ENCODE measurements around the gene DPM3. TPM values are rescaled to one million over a fixed set of nuclear protein-coding genes. Genes with fewer than 3 reads are reported as not detected.

The DPM3 gene
- total and polyA plus RNA-seq, 2 of the 13 experiments (the other 11 are each of a cell fraction or from before 2014, with no cell fraction given) = 23.2 to 53.4 TPM

DNA sequence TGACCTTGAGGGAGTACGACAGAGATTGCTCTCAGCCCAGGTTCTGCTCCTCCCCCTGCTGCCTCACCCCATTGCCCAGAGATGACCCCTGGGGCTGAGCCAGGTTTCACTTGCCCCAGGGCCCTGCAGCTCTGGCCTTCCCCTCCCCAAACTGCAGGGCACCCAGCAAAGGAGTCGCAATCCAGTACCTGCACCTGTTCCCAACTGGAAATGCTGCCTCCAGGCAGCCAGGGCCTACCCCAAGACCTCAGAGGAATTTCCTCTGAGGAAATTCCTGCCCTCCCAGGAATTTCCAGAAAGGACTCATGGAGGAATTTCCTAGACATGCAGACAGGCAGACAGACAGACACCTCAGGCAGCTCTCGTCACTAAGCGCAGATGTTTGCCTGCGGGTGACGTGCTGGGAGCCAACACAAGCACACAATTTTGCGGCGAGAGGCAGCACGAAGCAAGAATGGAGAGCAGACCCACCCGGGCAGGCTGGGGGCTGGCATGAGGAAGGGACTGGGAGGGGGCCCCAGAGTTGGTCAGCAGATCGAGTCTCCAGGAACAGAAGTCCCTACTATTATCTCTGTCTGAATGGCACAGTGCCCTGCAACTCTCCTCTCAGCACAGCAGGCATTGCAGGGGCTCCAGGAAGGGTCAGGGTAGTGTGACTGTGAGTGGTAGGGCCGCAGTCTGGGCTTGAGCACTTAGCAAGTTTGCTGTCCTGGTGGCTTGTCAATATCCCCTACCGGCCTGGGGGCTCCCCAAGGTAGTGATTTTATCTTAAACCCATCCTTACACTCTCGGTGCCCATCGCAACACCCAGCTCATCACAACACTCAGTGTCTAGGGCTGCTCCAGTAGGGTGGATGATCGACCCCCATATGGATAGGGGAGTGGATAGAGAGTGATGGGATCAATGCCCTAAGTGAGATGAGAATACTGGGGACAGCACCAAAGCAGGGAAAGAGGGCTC is 15.5 kb downstream of the DPM3 start (continued):
- TF ChIP-seq, protein P1, sequence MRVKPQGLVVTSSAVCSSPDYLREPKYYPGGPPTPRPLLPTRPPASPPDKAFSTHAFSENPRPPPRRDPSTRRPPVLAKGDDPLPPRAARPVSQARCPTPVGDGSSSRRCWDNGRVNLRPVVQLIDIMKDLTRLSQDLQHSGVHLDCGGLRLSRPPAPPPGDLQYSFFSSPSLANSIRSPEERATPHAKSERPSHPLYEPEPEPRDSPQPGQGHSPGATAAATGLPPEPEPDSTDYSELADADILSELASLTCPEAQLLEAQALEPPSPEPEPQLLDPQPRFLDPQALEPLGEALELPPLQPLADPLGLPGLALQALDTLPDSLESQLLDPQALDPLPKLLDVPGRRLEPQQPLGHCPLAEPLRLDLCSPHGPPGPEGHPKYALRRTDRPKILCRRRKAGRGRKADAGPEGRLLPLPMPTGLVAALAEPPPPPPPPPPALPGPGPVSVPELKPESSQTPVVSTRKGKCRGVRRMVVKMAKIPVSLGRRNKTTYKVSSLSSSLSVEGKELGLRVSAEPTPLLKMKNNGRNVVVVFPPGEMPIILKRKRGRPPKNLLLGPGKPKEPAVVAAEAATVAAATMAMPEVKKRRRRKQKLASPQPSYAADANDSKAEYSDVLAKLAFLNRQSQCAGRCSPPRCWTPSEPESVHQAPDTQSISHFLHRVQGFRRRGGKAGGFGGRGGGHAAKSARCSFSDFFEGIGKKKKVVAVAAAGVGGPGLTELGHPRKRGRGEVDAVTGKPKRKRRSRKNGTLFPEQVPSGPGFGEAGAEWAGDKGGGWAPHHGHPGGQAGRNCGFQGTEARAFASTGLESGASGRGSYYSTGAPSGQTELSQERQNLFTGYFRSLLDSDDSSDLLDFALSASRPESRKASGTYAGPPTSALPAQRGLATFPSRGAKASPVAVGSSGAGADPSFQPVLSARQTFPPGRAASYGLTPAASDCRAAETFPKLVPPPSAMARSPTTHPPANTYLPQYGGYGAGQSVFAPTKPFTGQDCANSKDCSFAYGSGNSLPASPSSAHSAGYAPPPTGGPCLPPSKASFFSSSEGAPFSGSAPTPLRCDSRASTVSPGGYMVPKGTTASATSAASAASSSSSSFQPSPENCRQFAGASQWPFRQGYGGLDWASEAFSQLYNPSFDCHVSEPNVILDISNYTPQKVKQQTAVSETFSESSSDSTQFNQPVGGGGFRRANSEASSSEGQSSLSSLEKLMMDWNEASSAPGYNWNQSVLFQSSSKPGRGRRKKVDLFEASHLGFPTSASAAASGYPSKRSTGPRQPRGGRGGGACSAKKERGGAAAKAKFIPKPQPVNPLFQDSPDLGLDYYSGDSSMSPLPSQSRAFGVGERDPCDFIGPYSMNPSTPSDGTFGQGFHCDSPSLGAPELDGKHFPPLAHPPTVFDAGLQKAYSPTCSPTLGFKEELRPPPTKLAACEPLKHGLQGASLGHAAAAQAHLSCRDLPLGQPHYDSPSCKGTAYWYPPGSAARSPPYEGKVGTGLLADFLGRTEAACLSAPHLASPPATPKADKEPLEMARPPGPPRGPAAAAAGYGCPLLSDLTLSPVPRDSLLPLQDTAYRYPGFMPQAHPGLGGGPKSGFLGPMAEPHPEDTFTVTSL (CRISPR knock-in tag; IDR thresholded peaks at IDR 0.05; ENCODE audit: borderline replicate concordance) = no peak
- TF ChIP-seq KDM5B (CRISPR knock-in tag; IDR thresholded peaks at IDR 0.05; ENCODE audit: borderline replicate concordance) (no peak), HMG20B (CRISPR knock-in tag; conservative IDR thresholded peaks at IDR 0.05) (no peak), U2AF2 (IDR thresholded peaks at IDR 0.05; ENCODE audit: low read depth, low read length) (no peak), CHCHD3 (CRISPR knock-in tag; IDR thresholded peaks at IDR 0.05) (no peak), PHF8 (CRISPR knock-in tag; IDR thresholded peaks at IDR 0.05) (0 out of 2 replicates have a peak, but pooled peaks have one; percentile 11), ZNF318 (CRISPR knock-in tag; IDR thresholded peaks at IDR 0.05) (no peak), ZNF441 (CRISPR knock-in tag; IDR thresholded peaks at IDR 0.05; ENCODE audit: borderline replicate concordance) (no peak), ZNF282 (IDR thresholded peaks at IDR 0.05; ENCODE audit: partially characterized antibody) (no peak), ZNF891 (CRISPR knock-in tag; IDR thresholded peaks at IDR 0.05) (no peak; the same call in 1 of the 2 replicates), ZFP90 (CRISPR knock-in tag; IDR thresholded peaks at IDR 0.05; ENCODE audit: borderline replicate concordance) (no peak)
- TF ChIP-seq, protein P2, sequence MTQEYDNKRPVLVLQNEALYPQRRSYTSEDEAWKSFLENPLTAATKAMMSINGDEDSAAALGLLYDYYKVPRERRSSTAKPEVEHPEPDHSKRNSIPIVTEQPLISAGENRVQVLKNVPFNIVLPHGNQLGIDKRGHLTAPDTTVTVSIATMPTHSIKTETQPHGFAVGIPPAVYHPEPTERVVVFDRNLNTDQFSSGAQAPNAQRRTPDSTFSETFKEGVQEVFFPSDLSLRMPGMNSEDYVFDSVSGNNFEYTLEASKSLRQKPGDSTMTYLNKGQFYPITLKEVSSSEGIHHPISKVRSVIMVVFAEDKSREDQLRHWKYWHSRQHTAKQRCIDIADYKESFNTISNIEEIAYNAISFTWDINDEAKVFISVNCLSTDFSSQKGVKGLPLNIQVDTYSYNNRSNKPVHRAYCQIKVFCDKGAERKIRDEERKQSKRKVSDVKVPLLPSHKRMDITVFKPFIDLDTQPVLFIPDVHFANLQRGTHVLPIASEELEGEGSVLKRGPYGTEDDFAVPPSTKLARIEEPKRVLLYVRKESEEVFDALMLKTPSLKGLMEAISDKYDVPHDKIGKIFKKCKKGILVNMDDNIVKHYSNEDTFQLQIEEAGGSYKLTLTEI (CRISPR knock-in tag; conservative IDR thresholded peaks at IDR 0.05) = no peak
